A549 (cell line): ENCODE measurements around the gene FAAP100. TPM values are rescaled to one million over a fixed set of nuclear protein-coding genes. Genes with fewer than 3 reads are reported as not detected.

Experiments used
- ATAC-seq, 2 experiments: fragments of 200-7000 bp in 1 of 2; fragments of >200 bp in 1 of 2; cut with Nextera tagmentation in 1 of 2; cut with Tn5 transposase in 1 of 2; 3 replicates each; pipeline versions ENCODE4 v1.8.0 to v1.9.1; 2018 to 2020; ENCODE audit warnings: mild to moderate bottlenecking in 1 of 2, moderate library complexity in 1 of 2
- CTCF ChIA-PET: fragments of 300-600 bp; sonication (Branson Sonifier 250); formaldehyde crosslinking; extraction: SDS; loops from one replicate; lab custom pipeline; 2021; ENCODE audit warnings: antibody characterized with exemption, inconsistent platforms; lab: Yijun Ruan, JAX
- POLR2A ChIA-PET: fragments of 350-600 bp; formaldehyde crosslinking; extraction: SDS; loops from one replicate; lab custom pipeline; 2021; ENCODE audit warnings: antibody characterized with exemption, inconsistent platforms; lab: Yijun Ruan, JAX
- DNase-seq, 2 experiments: peaks; one replicate each; pipeline versions ENCODE4 v3.0.0 to v3.0.0-alpha.2; 2011 to 2016; ENCODE audit warnings: low read depth in 1 of 2, low spot score in 1 of 2
- FAIRE-seq: peaks from 2 replicates; lab custom pipeline; 2011; peaks lifted over from hg19 to GRCh38; lab: Jason Lieb, UNC
- H3K27ac ChIP-seq, 2 experiments: fragments of >200 bp; sonication (Bioruptor Twin); formaldehyde crosslinking; 3 replicates each; pipeline ENCODE4 v1.5.1; 2016 to 2017
- H3K4me1 ChIP-seq: fragments of >200 bp; sonication (Bioruptor Twin); formaldehyde crosslinking; 3 replicates; pipeline ENCODE4 v1.6.1; 2016
- H3K4me2 ChIP-seq: fragments of >200 bp; sonication (Bioruptor Twin); formaldehyde crosslinking; 3 replicates; pipeline ENCODE4 v1.6.1; 2016
- H3K4me3 ChIP-seq: fragments of >200 bp; sonication (Bioruptor Twin); formaldehyde crosslinking; 3 replicates; pipeline ENCODE4 v1.5.1; 2016
- H3K9me3 ChIP-seq: fragments of >200 bp; sonication (Bioruptor Twin); formaldehyde crosslinking; 3 replicates; pipeline ENCODE4 v1.6.1; 2016
- CBX2 ChIP-seq: fragments of 200-600 bp; sonication (generic); IDR thresholded peaks from 2 replicates; pipeline ENCODE4 v1.6.1; 2016; ENCODE audit warnings: low read depth, mild to moderate bottlenecking, borderline replicate concordance
- CBX8 ChIP-seq: fragments of 200-600 bp; sonication (generic); IDR thresholded peaks from 2 replicates; pipeline ENCODE4 v1.6.1; 2016
- CEBPB ChIP-seq, 2 experiments: fragments of >200 bp in 1 of 2; sonication (Bioruptor Twin) in 1 of 2; formaldehyde crosslinking in 1 of 2; IDR thresholded peaks; 2 replicates each; pipeline ENCODE4 v1.6.1; 2012 to 2016
- E2F6 ChIP-seq: IDR thresholded peaks from 2 replicates; pipeline ENCODE4 v1.6.1; 2012; ENCODE audit warnings: low read depth, borderline replicate concordance
- GATA3 ChIP-seq: IDR thresholded peaks from 2 replicates; pipeline ENCODE4 v1.6.1; 2012; ENCODE audit warnings: borderline replicate concordance
- HEYL ChIP-seq: fragments of 250-450 bp; sonication (Bioruptor Pico); IDR thresholded peaks from 2 replicates; pipeline ENCODE4 v1.8.0; 2021; ENCODE audit warnings: mild to moderate bottlenecking, moderate library complexity
- HOXB5 ChIP-seq: fragments of 250-450 bp; sonication (Bioruptor Pico); IDR thresholded peaks from 2 replicates; pipeline ENCODE4 v1.5.0; 2020; ENCODE audit warnings: mild to moderate bottlenecking, moderate library complexity
- JUN ChIP-seq, 2 experiments: fragments of >200 bp; sonication (Bioruptor Twin); formaldehyde crosslinking; IDR thresholded peaks; 2 replicates in 1 of 2; 3 replicates in 1 of 2; pipeline ENCODE4 v1.6.1; 2016 to 2017
- JUNB ChIP-seq: fragments of >200 bp; sonication (Bioruptor Twin); formaldehyde crosslinking; IDR thresholded peaks from 2 replicates; pipeline ENCODE4 v1.6.1; 2016
- KDM1A ChIP-seq: fragments of 200-600 bp; sonication (generic); IDR thresholded peaks from 2 replicates; pipeline ENCODE4 v1.6.1; 2016; ENCODE audit warnings: low read depth, mild to moderate bottlenecking
- KDM5A ChIP-seq: fragments of 200-600 bp; sonication (generic); IDR thresholded peaks from 2 replicates; pipeline ENCODE4 v1.6.1; 2016; ENCODE audit warnings: antibody characterized with exemption, mild to moderate bottlenecking
- MAX ChIP-seq: IDR thresholded peaks from 2 replicates; pipeline ENCODE4 v1.6.1; 2012
- NPAS2 ChIP-seq: fragments of 250-450 bp; sonication (Bioruptor Pico); IDR thresholded peaks from 2 replicates; pipeline ENCODE4 v1.8.0; 2022; ENCODE audit warnings: mild to moderate bottlenecking, moderate library complexity, borderline replicate concordance
- POLR2A ChIP-seq: IDR thresholded peaks from 2 replicates; pipeline ENCODE4 v1.6.1; 2012; ENCODE audit warnings: mild to moderate bottlenecking, low read length
- RNF2 ChIP-seq: fragments of 200-600 bp; sonication (generic); IDR thresholded peaks from 2 replicates; pipeline ENCODE4 v1.6.1; 2016; ENCODE audit warnings: low read depth, mild to moderate bottlenecking, antibody characterized with exemption, moderate library complexity, borderline replicate concordance
- SREBF2 ChIP-seq: fragments of 450-650 bp; IDR thresholded peaks from 2 replicates; pipeline ENCODE4 v1.6.1; 2014; ENCODE audit warnings: mild to moderate bottlenecking, moderate library complexity
- TFCP2L1 ChIP-seq: fragments of 250-450 bp; sonication (Bioruptor Pico); IDR thresholded peaks from 2 replicates; pipeline ENCODE4 v1.5.0; 2021; ENCODE audit warnings: mild to moderate bottlenecking
- TP53 ChIP-seq: fragments of 250-450 bp; sonication (Bioruptor Pico); IDR thresholded peaks from 2 replicates; pipeline ENCODE4 v1.5.0; 2021; ENCODE audit warnings: mild to moderate bottlenecking, moderate library complexity
- WGBS: methylation state at CpG from one replicate; pipeline ENCODE4 v1.1.6; 2017; ENCODE audit errors: missing lambda C conversion rate; 5-methylcytosine and 5-hydroxymethylcytosine counted together
- polyA plus RNA-seq, 4 experiments: library from polyadenylated mRNA; depleted of rRNA in 3 of 4; stranded (reverse); fragments of >200 nt; fragmentation: RNase III in 1 of 4; extraction: RNeasy Plus Mini Kit Qiagen cat#74134 plus additional on column Dnase treatment in 1 of 4; gene quantifications; 2 replicates in 3 of 4; 3 replicates in 1 of 4; pipeline ENCODE4 v1.2.3, GENCODE V29; 2011 to 2017
- TF ChIP-seq, protein P1 (sequence below): fragments of >200 bp; sonication (Bioruptor Twin); formaldehyde crosslinking; IDR thresholded peaks from 3 replicates; pipeline ENCODE4 v1.6.1; 2016
- TF ChIP-seq, protein P2 (sequence below): fragments of 450-650 bp; IDR thresholded peaks from 2 replicates; pipeline ENCODE4 v1.6.1; 2014; ENCODE audit warnings: antibody characterized with exemption
- TF ChIP-seq, protein P3 (sequence below): IDR thresholded peaks from 2 replicates; pipeline ENCODE4 v1.6.1; 2012
- TF ChIP-seq, protein P4 (sequence below): fragments of 200-600 bp; sonication (generic); IDR thresholded peaks from 2 replicates; pipeline ENCODE4 v1.6.1; 2016; ENCODE audit warnings: antibody characterized with exemption, mild to moderate bottlenecking, moderate library complexity

FAAP100 gene
- polyA plus RNA-seq, 2 of the 4 experiments (the other 2 are of a cell fraction), result 5.4 to 16.8 TPM

- TF ChIP-seq CEBPB (IDR thresholded peaks at IDR 0.05) (0 out of 4 replicates have a peak, but pooled peaks of 1 of the 2 experiments have one; percentile 2), RNF2 (0 out of 2 replicates have a peak, but pooled peaks have one; percentile 30), KDM5A (peak; percentile 5; the same call in 1 of the 2 replicates), JUN (IDR thresholded peaks at IDR 0.05) (peak in 1 of 2 experiments; percentile 4; a peak in 2 of 5 replicates), MAX (no peak), TFCP2L1 (peak; percentile 28; the same call in 1 of the 2 replicates), HEYL (CRISPR knock-in tag) (no peak), TP53 (CRISPR knock-in tag) (no peak), E2F6 (peak; percentile 29; the same call in 1 of the 2 replicates), CBX2 (no peak), POLR2A (peak; percentile 23; the same call in 1 of the 2 replicates), GATA3 (0 out of 2 replicates have a peak, but pooled peaks have one; percentile 29)
- TF ChIP-seq, protein P1, sequence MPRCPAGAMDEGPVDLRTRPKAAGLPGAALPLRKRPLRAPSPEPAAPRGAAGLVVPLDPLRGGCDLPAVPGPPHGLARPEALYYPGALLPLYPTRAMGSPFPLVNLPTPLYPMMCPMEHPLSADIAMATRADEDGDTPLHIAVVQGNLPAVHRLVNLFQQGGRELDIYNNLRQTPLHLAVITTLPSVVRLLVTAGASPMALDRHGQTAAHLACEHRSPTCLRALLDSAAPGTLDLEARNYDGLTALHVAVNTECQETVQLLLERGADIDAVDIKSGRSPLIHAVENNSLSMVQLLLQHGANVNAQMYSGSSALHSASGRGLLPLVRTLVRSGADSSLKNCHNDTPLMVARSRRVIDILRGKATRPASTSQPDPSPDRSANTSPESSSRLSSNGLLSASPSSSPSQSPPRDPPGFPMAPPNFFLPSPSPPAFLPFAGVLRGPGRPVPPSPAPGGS, result peak; percentile 11; the same call in 1 of the 3 replicates
- TF ChIP-seq, protein P2, sequence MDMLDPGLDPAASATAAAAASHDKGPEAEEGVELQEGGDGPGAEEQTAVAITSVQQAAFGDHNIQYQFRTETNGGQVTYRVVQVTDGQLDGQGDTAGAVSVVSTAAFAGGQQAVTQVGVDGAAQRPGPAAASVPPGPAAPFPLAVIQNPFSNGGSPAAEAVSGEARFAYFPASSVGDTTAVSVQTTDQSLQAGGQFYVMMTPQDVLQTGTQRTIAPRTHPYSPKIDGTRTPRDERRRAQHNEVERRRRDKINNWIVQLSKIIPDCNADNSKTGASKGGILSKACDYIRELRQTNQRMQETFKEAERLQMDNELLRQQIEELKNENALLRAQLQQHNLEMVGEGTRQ, result 0 out of 2 replicates have a peak, but pooled peaks have one; percentile 3
- TF ChIP-seq, protein P3, sequence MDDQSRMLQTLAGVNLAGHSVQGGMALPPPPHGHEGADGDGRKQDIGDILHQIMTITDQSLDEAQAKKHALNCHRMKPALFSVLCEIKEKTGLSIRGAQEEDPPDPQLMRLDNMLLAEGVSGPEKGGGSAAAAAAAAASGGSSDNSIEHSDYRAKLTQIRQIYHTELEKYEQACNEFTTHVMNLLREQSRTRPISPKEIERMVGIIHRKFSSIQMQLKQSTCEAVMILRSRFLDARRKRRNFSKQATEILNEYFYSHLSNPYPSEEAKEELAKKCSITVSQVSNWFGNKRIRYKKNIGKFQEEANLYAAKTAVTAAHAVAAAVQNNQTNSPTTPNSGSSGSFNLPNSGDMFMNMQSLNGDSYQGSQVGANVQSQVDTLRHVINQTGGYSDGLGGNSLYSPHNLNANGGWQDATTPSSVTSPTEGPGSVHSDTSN, result peak; percentile 22; the same call in 1 of the 2 replicates
- DNase-seq (peak in 1 of 2 experiments; percentile 65), ATAC-seq (no peak), FAIRE-seq (no peak)
- Histone ChIP-seq H3K4me1 (peaks cover 11% of the 10 kb centered on the region), H3K9me3 (no peaks in the 10 kb centered on the region), H3K27ac (peak overlapping the region; percentile 99), H3K4me2 (peak overlapping the region; percentile 82), H3K4me3 (peak overlapping the region; percentile 83)
- CTCF ChIA-PET, result interaction anchor here (0.7 to 3.4 kb wide), 9 partner anchors 7 to 258 kb away, joined by 3 to 18 read pairs (median 5); no protein-coding TSS in a partner anchor
- POLR2A ChIA-PET, result interaction anchor here (0.6 to 2.1 kb wide), 3 partner anchors 11 to 90 kb away, joined by 3 to 7 read pairs (median 3); partner anchors contain the start of gene FAAP100
- 2% methylated on average over 45 of the region's 48 CpGs for WGBS
Observed at GRCh38 chr17:81510785-81511553, 41.2 kb downstream of the FAAP100 start.

- FAIRE-seq, result no peak
- Histone ChIP-seq H3K9me3 (no peaks in the 10 kb centered on the region), H3K4me1 (peaks cover 7% of the 10 kb centered on the region; the same call in 1 of the 3 replicates), H3K4me2 (peak overlapping the region; percentile 82), H3K27ac (peak overlapping the region; percentile 99), H3K4me3 (peak overlapping the region; percentile 83)
- CTCF ChIA-PET, result interaction anchor here (0.7 to 4.9 kb wide), 12 partner anchors 8 to 257 kb away, joined by 3 to 34 read pairs (median 4); no protein-coding TSS in a partner anchor
- ATAC-seq, result no peak
- under 1% methylated on average over 22 of the region's 22 CpGs for WGBS
- peak in 1 of 2 experiments; percentile 53 for DNase-seq
- POLR2A ChIA-PET, result interaction anchor here (1.4 to 2.4 kb wide), 3 partner anchors 42 to 115 kb away, joined by 3 to 7 read pairs (median 7); partner anchors contain the start of genes BAHCC1 and FAAP100
- TF ChIP-seq MAX (0 out of 2 replicates have a peak, but pooled peaks have one; percentile 26), KDM1A (no peak), SREBF2 (no peak), CBX8 (no peak), E2F6 (no peak), JUNB (no peak), JUN (IDR thresholded peaks at IDR 0.05) (no peak; a peak in 2 of 5 replicates), TFCP2L1 (0 out of 2 replicates have a peak, but pooled peaks have one; percentile 5), HOXB5 (CRISPR knock-in tag) (no peak), NPAS2 (CRISPR knock-in tag) (no peak)
- TF ChIP-seq, protein P4, sequence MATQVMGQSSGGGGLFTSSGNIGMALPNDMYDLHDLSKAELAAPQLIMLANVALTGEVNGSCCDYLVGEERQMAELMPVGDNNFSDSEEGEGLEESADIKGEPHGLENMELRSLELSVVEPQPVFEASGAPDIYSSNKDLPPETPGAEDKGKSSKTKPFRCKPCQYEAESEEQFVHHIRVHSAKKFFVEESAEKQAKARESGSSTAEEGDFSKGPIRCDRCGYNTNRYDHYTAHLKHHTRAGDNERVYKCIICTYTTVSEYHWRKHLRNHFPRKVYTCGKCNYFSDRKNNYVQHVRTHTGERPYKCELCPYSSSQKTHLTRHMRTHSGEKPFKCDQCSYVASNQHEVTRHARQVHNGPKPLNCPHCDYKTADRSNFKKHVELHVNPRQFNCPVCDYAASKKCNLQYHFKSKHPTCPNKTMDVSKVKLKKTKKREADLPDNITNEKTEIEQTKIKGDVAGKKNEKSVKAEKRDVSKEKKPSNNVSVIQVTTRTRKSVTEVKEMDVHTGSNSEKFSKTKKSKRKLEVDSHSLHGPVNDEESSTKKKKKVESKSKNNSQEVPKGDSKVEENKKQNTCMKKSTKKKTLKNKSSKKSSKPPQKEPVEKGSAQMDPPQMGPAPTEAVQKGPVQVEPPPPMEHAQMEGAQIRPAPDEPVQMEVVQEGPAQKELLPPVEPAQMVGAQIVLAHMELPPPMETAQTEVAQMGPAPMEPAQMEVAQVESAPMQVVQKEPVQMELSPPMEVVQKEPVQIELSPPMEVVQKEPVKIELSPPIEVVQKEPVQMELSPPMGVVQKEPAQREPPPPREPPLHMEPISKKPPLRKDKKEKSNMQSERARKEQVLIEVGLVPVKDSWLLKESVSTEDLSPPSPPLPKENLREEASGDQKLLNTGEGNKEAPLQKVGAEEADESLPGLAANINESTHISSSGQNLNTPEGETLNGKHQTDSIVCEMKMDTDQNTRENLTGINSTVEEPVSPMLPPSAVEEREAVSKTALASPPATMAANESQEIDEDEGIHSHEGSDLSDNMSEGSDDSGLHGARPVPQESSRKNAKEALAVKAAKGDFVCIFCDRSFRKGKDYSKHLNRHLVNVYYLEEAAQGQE, result no peak; the same call in 1 of the 2 replicates
Observed at GRCh38 chr17:81509972-81510784, 42.0 kb downstream of the FAAP100 start.
